ENCODE measurements around the gene EIF3M. TPM values are rescaled to one million over a fixed set of nuclear protein-coding genes. Genes with fewer than 3 reads are reported as not detected.
"Not testable (repeated sequence)": the region's sequence is repeated elsewhere in the genome, so short reads cannot be mapped to it uniquely, and the experiment has no call there.

The EIF3M gene
- total RNA-seq, 4 donors from 2014 or later: 163 to 257 (median 177) TPM

DNA sequence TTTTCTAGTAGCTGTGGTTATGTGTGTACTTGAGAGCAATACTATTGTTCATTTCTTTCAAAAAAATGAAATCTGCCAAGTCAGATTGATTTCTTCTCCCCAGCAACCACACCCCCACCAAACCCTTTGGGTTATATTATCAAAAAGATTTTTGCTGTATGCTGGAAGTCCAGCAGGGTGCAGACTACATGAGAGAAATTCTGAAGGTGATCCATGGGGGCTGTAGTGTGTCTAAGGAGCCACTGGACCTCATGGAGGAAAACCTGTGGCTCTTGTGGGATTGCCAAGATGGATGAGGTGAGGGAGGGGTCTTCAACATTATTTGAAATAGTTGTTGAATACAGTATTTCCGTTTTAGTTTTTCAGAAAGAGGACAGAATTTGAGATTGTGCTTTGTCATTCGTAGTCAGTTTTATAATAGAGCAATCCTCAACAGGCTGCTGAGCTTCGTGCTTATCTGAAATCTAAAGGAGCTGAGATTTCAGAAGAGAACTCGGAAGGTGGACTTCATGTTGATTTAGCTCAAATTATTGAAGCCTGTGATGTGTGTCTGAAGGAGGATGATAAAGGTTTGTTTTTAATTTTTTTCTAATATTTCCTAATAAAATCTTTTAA is 3.1 kb downstream of the EIF3M start:
- TF ChIP-seq POLR2A (IDR thresholded peaks at IDR 0.05): no peak
- TF ChIP-seq, protein P1, sequence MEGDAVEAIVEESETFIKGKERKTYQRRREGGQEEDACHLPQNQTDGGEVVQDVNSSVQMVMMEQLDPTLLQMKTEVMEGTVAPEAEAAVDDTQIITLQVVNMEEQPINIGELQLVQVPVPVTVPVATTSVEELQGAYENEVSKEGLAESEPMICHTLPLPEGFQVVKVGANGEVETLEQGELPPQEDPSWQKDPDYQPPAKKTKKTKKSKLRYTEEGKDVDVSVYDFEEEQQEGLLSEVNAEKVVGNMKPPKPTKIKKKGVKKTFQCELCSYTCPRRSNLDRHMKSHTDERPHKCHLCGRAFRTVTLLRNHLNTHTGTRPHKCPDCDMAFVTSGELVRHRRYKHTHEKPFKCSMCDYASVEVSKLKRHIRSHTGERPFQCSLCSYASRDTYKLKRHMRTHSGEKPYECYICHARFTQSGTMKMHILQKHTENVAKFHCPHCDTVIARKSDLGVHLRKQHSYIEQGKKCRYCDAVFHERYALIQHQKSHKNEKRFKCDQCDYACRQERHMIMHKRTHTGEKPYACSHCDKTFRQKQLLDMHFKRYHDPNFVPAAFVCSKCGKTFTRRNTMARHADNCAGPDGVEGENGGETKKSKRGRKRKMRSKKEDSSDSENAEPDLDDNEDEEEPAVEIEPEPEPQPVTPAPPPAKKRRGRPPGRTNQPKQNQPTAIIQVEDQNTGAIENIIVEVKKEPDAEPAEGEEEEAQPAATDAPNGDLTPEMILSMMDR (IDR thresholded peaks at IDR 0.05): no peak
- no peak for TF ChIP-seq EP300 (IDR thresholded peaks at IDR 0.05)
- H3K4me1 ChIP-seq: peaks cover 0 to 30% (median 23%) of the 10 kb centered on the region in 4 donors
- no peaks in the 10 kb centered on the region for H3K9me3 ChIP-seq
- H3K27me3 ChIP-seq: no peaks in the 10 kb centered on the region
- WGBS, 2 donors: 72 to 77% methylated on average over 4 of the region's 4 CpGs
- no peak overlapping the region for H3K27ac ChIP-seq
- no peak overlapping the region for H3K4me3 ChIP-seq
- peaks cover 11 to 34% (median 19%) of the 10 kb centered on the region in 3 donors for H3K36me3 ChIP-seq
- no peak for DNase-seq (ENCODE audit: low spot score in 2 of 2)

DNA sequence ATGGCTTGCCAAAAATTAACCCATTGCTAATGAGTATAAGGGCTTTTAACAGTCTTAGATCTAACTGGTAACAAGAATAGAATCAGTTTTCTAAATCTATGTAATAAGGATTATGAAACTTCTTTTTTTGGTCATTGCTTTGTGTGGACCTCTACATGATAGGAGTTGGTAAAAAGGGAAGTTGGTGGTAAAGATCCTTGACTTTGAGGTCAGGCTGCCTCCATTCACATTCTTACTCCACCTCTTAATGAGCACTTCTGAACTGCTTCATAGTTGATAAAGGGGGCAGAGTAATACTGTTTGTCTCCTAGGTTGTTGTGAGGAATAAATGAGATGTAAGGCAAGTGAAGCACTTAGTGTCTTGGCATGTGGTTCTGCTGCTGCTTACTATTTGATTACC is 10.6 kb downstream of the EIF3M start:
- peaks cover 9 to 90% (median 32%) of the 10 kb centered on the region in 3 donors for H3K36me3 ChIP-seq
- TF ChIP-seq POLR2A (IDR thresholded peaks at IDR 0.05): no peak
- TF ChIP-seq, protein P1 (IDR thresholded peaks at IDR 0.05): no peak
- TF ChIP-seq EP300 (IDR thresholded peaks at IDR 0.05): no peak
- no peaks in the 10 kb centered on the region for H3K27me3 ChIP-seq
- H3K4me3 ChIP-seq: no peak overlapping the region
- no peaks in the 10 kb centered on the region for H3K4me1 ChIP-seq
- DNase-seq (ENCODE audit: low spot score in 2 of 2): no peak
- H3K27ac ChIP-seq: no peak overlapping the region
- H3K9me3 ChIP-seq: no peaks in the 10 kb centered on the region

DNA sequence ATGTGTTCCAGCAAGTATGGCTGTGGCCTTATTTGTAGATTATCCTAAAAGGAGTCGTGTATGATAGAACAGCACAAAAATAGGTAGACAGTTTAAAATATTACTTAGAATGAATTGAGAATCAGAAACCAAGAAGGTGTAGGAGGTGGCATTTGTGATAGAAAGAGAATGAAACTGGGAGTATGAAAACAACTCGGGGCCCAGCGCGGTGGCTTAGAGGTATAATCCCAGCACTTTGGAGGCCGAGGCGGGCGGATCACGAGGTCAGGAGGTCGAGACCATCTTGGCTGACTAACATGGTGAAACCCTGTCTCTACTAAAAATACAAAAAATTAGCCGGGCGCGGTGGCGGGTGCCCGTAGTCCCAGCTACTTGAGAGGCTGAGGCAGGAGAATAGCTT is 12.5 kb downstream of the EIF3M start:
- H3K4me3 ChIP-seq: not testable (repeated sequence)
- peaks cover 7 to 80% (median 20%) of the 10 kb centered on the region in 3 donors for H3K36me3 ChIP-seq

DNA sequence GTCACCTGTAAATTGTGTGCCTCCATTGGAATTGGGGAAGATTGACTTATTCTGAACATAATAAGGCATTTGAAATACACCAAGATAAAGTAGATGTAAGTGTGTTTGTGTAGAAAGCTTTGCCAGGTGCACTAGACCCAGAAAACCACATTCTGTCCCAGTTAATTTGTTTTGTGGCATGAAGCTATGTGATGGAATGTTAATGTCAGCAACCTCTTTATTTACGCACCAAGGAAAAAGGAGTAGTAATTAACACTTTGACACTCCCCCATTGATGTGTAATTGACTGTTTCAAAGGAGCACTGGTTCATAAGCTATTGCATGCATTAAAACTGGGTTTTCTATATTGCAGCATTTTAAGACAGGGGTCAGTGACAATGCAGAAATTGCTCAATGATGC is 14.3 kb downstream of the EIF3M start:
- Histone ChIP-seq H3K9me3 (no peaks in the 10 kb centered on the region), H3K4me1 (peaks cover 0 to 7% (median under 1%) of the 10 kb centered on the region in 4 donors), H3K27ac (no peak overlapping the region), H3K27me3 (no peaks in the 10 kb centered on the region), H3K36me3 (peaks cover 0 to 79% (median 16%) of the 10 kb centered on the region in 3 donors), H3K4me3 (no peak overlapping the region)
- TF ChIP-seq POLR2A (IDR thresholded peaks at IDR 0.05) (no peak), EP300 (IDR thresholded peaks at IDR 0.05) (no peak)
- TF ChIP-seq, protein P1 (IDR thresholded peaks at IDR 0.05): no peak
- WGBS, 2 donors: 75 to 76% methylated on average over 1 of the region's 1 CpG
- DNase-seq (ENCODE audit: low spot score in 2 of 2): no peak

More for the DNA sequence above, 12.5 kb downstream of the EIF3M start:
- 96 to 97% methylated on average over 14 of the region's 14 CpGs for WGBS, 2 donors
- not testable (repeated sequence) for H3K27ac ChIP-seq; H3K27me3 ChIP-seq; H3K4me1 ChIP-seq; H3K9me3 ChIP-seq; DNase-seq (ENCODE audit: low spot score in 2 of 2)

DNA sequence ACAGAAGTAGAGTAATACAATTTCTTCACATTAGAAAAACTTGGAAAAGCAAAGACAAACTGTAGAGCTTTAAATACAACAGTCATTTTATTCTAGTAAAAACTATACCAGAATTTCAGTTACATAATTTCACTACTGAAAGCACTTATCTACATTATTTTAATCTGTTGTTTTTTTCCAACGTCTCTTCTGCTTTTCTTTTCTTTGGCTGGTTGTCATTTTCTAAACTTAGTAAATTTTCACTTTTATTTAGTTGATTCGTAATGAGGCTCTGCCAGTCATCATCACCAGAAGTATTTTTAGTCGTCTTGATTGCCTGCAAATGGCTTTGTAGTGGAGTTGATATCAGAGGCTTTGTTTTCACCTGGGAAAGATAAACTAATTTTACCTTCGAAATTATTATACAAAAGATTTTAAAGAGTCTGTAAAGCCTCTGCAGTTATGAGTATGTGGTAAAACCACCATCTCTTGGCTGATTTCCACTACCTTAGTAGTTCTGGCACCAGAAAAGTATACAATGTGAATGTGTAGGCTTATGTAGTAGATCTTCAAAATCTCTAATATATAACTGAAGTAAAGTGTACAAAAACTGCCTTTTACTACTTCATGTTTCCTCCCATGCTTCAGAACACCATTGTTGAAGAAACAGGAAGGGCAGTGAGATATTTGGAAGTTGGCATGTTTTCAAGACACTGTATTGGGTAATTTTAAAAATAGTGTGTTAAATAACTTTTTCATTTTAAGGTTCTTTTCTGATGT is 19.2 kb downstream of the EIF3M start:
- Histone ChIP-seq H3K36me3 (peaks cover 0 to 63% (median 10%) of the 10 kb centered on the region in 3 donors), H3K4me1 (peaks cover 0 to 13% (median 2%) of the 10 kb centered on the region in 4 donors), H3K27ac (peak overlapping the region in 1 of 4 donors; percentile 26), H3K9me3 (no peaks in the 10 kb centered on the region), H3K27me3 (no peaks in the 10 kb centered on the region), H3K4me3 (no peak overlapping the region)
- no peak for TF ChIP-seq POLR2A (IDR thresholded peaks at IDR 0.05)
- no peak for TF ChIP-seq EP300 (IDR thresholded peaks at IDR 0.05)
- TF ChIP-seq, protein P1 (IDR thresholded peaks at IDR 0.05): no peak
- WGBS, 2 donors: 46 to 53% methylated on average over 4 of the region's 4 CpGs
- DNase-seq (ENCODE audit: low spot score in 2 of 2): no peak
